Limb (tissue), 2 donors: Measurements from ENCODE around the gene ARID1B.

ENCODE experiments used
- DNase-seq, 2 donors: peaks; one replicate each; pipeline ENCODE4 v3.0.0-alpha.2; 2016; ENCODE audit errors: extremely low spot score in 2 of 2

The ARID1B gene

GRCh38 chr6:157201083-157201482 is 423.9 kb downstream of the ARID1B start:
- DNase-seq = no peak

GRCh38 chr6:157203312-157203744 is 426.1 kb downstream of the ARID1B start:
- no peak for DNase-seq

GRCh38 chr6:157203764-157204163 is 426.6 kb downstream of the ARID1B start:
- no peak for DNase-seq

GRCh38 chr6:157205473-157206358 is 428.5 kb downstream of the ARID1B start:
- no peak for DNase-seq

- DNase-seq = no peak
Observed at GRCh38 chr6:157206359-157206815, 429.2 kb downstream of the ARID1B start.

GRCh38 chr6:157207521-157208076 is 430.4 kb downstream of the ARID1B start:
- DNase-seq = no peak

- DNase-seq = no peak
Observed at GRCh38 chr6:157209865-157210530, 432.8 kb downstream of the ARID1B start.

GRCh38 chr6:157210954-157211353 is 433.8 kb downstream of the ARID1B start:
- DNase-seq = no peak

GRCh38 chr6:157211603-157212455 is 434.7 kb downstream of the ARID1B start:
- DNase-seq = no peak

- no peak for DNase-seq
Observed at GRCh38 chr6:157213426-157213825, 436.2 kb downstream of the ARID1B start.

GRCh38 chr6:157213907-157214565 is 436.9 kb downstream of the ARID1B start:
- DNase-seq = no peak

- no peak for DNase-seq
Observed at GRCh38 chr6:157215717-157216116, 438.5 kb downstream of the ARID1B start.

GRCh38 chr6:157216570-157216969 is 439.4 kb downstream of the ARID1B start:
- no peak for DNase-seq

GRCh38 chr6:157217198-157217893 is 440.2 kb downstream of the ARID1B start:
- no peak for DNase-seq

- no peak for DNase-seq
Observed at GRCh38 chr6:157217894-157218370, 440.8 kb downstream of the ARID1B start.

- DNase-seq = no peak
Observed at GRCh38 chr6:157218371-157219198, 441.4 kb downstream of the ARID1B start.

- DNase-seq = no peak
Observed at GRCh38 chr6:157219201-157220200, 442.3 kb downstream of the ARID1B start.

- no peak for DNase-seq
Observed at GRCh38 chr6:157220485-157220884, 443.3 kb downstream of the ARID1B start.
